ENCODE measurements around the gene CRKL. TPM values are rescaled to one million over a fixed set of nuclear protein-coding genes. Genes with fewer than 3 reads are reported as not detected.
"Not testable (repeated sequence)": the region's sequence is repeated elsewhere in the genome, so short reads cannot be mapped to it uniquely, and the experiment has no call there.

Gene CRKL
- total RNA-seq, 1 experiment from 2014 or later, result 35.4 TPM

DNA sequence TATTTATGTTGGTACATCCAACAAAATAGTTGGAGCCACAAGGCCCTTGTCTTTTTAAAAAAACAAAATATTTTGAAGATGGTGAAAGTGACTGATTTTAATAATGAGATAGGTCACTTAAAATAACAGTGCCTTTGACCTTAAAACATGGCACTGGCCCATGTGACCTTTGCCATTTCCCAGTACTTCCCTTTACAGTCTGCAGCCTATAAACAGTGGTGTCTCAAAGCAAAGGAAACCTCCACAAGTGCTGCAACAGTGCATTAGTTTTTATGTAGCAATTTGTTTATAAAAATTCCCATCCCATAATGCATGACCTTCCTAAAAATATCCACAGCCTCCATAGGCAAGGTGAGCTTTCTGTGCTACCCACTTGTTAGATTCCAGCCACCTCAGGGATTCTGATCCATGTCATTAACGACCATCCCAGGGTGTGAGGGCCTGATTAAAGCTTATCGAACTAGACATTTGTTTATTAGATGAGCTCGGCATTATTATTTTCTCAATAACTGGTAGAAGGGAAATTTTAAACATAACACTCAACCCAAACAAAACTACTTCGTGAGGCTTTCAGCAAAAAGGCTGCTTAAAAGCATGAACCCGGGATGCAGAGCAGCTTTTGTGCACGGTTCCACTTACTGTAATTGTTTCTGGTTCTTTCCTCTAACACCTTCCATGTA, 28.0 kb upstream of the CRKL start:
- Histone ChIP-seq H3K9ac (ENCODE audit: low read length) (no peak overlapping the region), H3K4me1 (ENCODE audit: insufficient read depth, low read length) (peaks cover 13% of the 10 kb centered on the region), H3K4me3 (ENCODE audit: low read length) (no peak overlapping the region), H2AFZ (ENCODE audit: low read length) (no peak overlapping the region), H3F3A (ENCODE audit: low read length, unreplicated experiment) (no peaks in the 10 kb centered on the region), H4K20me1 (ENCODE audit: low read length) (no peaks in the 10 kb centered on the region), H3K27ac (ENCODE audit: low read length) (no peak overlapping the region), H3K4me2 (ENCODE audit: low read length) (no peak overlapping the region), H3K27me3 (ENCODE audit: low read length) (no peaks in the 10 kb centered on the region), H3K9me2 (replicated peaks; ENCODE audit: low read length) (no peaks in the 10 kb centered on the region), H3K36me3 (ENCODE audit: low read depth, low read length) (no peaks in the 10 kb centered on the region), H3K79me2 (ENCODE audit: low read length) (no peaks in the 10 kb centered on the region), H3K9me3 (ENCODE audit: low read length) (no peaks in the 10 kb centered on the region)
- ATAC-seq (no peak), DNase-seq (no peak)
- CTCF ChIA-PET, result no interaction called here
- intact Hi-C loops (cut with micrococcal nuclease), result loop anchor here (5.0 kb wide), 1 partner anchor 63 kb away; no protein-coding TSS in a partner anchor
- no TSS peak for BruUV-seq (replicated peaks)
- TF ChIP-seq EZH2phosphoT487 (IDR thresholded peaks at IDR 0.05; ENCODE audit: borderline replicate concordance, low read length), result no peak
- no peak for TF ChIP-seq EZH2 (IDR thresholded peaks at IDR 0.05; ENCODE audit: low read length, unreplicated experiment)
- TF ChIP-seq, protein P1, sequence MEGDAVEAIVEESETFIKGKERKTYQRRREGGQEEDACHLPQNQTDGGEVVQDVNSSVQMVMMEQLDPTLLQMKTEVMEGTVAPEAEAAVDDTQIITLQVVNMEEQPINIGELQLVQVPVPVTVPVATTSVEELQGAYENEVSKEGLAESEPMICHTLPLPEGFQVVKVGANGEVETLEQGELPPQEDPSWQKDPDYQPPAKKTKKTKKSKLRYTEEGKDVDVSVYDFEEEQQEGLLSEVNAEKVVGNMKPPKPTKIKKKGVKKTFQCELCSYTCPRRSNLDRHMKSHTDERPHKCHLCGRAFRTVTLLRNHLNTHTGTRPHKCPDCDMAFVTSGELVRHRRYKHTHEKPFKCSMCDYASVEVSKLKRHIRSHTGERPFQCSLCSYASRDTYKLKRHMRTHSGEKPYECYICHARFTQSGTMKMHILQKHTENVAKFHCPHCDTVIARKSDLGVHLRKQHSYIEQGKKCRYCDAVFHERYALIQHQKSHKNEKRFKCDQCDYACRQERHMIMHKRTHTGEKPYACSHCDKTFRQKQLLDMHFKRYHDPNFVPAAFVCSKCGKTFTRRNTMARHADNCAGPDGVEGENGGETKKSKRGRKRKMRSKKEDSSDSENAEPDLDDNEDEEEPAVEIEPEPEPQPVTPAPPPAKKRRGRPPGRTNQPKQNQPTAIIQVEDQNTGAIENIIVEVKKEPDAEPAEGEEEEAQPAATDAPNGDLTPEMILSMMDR (conservative IDR thresholded peaks at IDR 0.05; ENCODE audit: low read depth, low read length), result no peak
- POLR2A ChIA-PET (ENCODE audit: unreplicated experiment), result no interaction called here

DNA sequence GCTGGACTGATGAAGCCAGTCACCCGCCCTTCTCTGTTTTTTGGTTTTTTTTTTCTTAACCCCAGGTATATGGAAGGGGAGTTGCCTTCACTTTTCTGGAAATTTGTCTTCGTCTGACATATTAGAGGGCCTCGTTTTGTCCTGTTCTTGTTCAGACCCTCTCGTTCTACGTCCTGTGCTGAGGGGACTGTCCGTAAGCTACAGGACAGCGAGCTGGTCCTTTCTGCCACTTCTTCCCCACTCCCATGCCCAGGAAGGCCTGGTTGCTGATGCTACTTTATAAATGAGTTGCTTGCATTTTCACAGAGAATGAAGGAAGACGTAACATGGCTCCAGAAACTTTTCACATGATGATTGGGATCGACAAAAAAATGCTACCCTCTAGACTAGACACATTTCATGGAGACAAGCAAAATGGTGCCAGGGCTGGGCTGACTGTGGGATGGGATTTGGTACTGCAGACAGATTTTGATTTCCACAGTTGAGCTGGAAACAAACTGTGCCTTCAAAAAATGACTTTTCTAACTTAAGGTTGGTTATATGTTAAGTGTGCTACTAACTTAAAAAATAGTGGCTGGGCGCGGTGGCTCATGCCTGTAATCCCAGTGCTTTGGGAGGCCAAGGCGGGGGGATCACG, 27.2 kb upstream of the CRKL start:
- POLR2A ChIA-PET (ENCODE audit: unreplicated experiment), result no interaction called here
- Histone ChIP-seq H3K4me2 (ENCODE audit: low read length) (no peak overlapping the region), H3K27me3 (ENCODE audit: low read length) (no peaks in the 10 kb centered on the region), H3K4me3 (ENCODE audit: low read length) (no peak overlapping the region), H3F3A (ENCODE audit: low read length, unreplicated experiment) (no peaks in the 10 kb centered on the region), H3K9ac (ENCODE audit: low read length) (no peak overlapping the region), H3K27ac (ENCODE audit: low read length) (no peak overlapping the region), H3K9me3 (ENCODE audit: low read length) (no peaks in the 10 kb centered on the region), H2AFZ (ENCODE audit: low read length) (no peak overlapping the region), H4K20me1 (ENCODE audit: low read length) (no peaks in the 10 kb centered on the region), H3K79me2 (ENCODE audit: low read length) (no peaks in the 10 kb centered on the region), H3K36me3 (ENCODE audit: low read depth, low read length) (no peaks in the 10 kb centered on the region), H3K9me2 (replicated peaks; ENCODE audit: low read length) (no peaks in the 10 kb centered on the region), H3K4me1 (ENCODE audit: insufficient read depth, low read length) (peaks cover 13% of the 10 kb centered on the region)
- intact Hi-C loops (cut with micrococcal nuclease), result loop anchor here (5.0 kb wide), 1 partner anchor 62 kb away; no protein-coding TSS in a partner anchor
- CTCF ChIA-PET, result no interaction called here
- TF ChIP-seq EZH2phosphoT487 (IDR thresholded peaks at IDR 0.05; ENCODE audit: borderline replicate concordance, low read length) (no peak), EZH2 (IDR thresholded peaks at IDR 0.05; ENCODE audit: low read length, unreplicated experiment) (no peak)
- TF ChIP-seq, protein P1 (conservative IDR thresholded peaks at IDR 0.05; ENCODE audit: low read depth, low read length), result no peak
- ATAC-seq (no peak), DNase-seq (no peak)
- BruUV-seq (replicated peaks), result no TSS peak

DNA sequence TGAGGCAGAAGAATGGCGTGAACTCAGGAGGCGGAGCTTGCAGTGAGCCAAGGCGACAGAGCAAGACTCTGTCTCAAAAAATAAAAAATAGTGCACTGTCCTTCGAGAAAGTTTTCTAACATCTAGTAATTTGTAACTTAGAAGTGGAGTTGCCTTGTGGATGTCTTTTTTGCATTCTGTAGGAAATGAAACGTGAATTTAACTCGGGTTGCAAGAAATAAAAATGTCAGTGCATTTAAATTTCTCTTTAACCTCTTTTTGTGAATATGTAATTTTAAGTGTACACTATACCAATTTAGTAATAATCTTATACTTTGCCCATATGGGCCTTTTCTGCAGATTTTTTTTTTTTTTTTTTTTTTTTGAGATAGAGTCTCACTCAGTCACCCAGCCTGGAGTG, 26.2 kb upstream of the CRKL start:
- DNase-seq, result no peak
- BruUV-seq (replicated peaks), result no TSS peak
- no peaks in the 10 kb centered on the region for H3F3A ChIP-seq (ENCODE audit: low read length, unreplicated experiment)
- no peak overlapping the region for H3K9ac ChIP-seq (ENCODE audit: low read length)
- POLR2A ChIA-PET (ENCODE audit: unreplicated experiment), result no interaction called here
- H3K4me3 ChIP-seq (ENCODE audit: low read length), result no peak overlapping the region
- ATAC-seq, result no peak
- H3K4me2 ChIP-seq (ENCODE audit: low read length), result no peak overlapping the region
- no peak overlapping the region for H3K27ac ChIP-seq (ENCODE audit: low read length)
- CTCF ChIA-PET, result interaction anchor here (0.6 kb wide), 1 partner anchor 10 kb away, joined by 12 read pairs; no protein-coding TSS in a partner anchor
- TF ChIP-seq, protein P1 (conservative IDR thresholded peaks at IDR 0.05; ENCODE audit: low read depth, low read length), result no peak
- no peak for TF ChIP-seq EZH2 (IDR thresholded peaks at IDR 0.05; ENCODE audit: low read length, unreplicated experiment)
- TF ChIP-seq EZH2phosphoT487 (IDR thresholded peaks at IDR 0.05; ENCODE audit: borderline replicate concordance, low read length), result no peak
- no peaks in the 10 kb centered on the region for H3K27me3 ChIP-seq (ENCODE audit: low read length)
- intact Hi-C loops (cut with micrococcal nuclease), result no loop called here
- H3K9me2 ChIP-seq (replicated peaks; ENCODE audit: low read length), result no peaks in the 10 kb centered on the region
- no peaks in the 10 kb centered on the region for H4K20me1 ChIP-seq (ENCODE audit: low read length)
- H3K4me1 ChIP-seq (ENCODE audit: insufficient read depth, low read length), result peaks cover 9% of the 10 kb centered on the region
- H3K9me3 ChIP-seq (ENCODE audit: low read length), result no peaks in the 10 kb centered on the region
- no peaks in the 10 kb centered on the region for H3K36me3 ChIP-seq (ENCODE audit: low read depth, low read length)
- H2AFZ ChIP-seq (ENCODE audit: low read length), result no peak overlapping the region
- H3K79me2 ChIP-seq (ENCODE audit: low read length), result no peaks in the 10 kb centered on the region

DNA sequence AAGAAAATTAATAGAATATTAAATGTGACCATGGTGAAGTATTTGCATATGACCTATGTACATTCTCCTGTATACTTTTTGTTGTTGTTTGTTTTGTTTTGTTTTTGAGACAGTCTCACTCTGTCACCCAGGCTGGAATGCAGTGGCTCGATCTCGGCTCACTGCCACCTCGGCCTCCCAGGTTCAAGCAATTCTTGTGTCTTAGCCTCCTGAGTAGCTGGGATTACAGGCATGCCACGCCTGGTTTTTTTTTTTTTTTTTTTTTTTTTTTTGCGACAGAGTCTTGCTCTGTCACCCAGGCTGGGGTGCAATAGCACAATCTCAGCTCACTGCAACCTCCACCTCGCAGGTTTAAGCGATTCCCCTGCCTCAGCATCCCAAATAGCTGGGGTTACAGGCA, 19.5 kb upstream of the CRKL start:
- DNase-seq; H3F3A ChIP-seq (ENCODE audit: low read length, unreplicated experiment); H3K27ac ChIP-seq (ENCODE audit: low read length); H3K36me3 ChIP-seq (ENCODE audit: low read depth, low read length); H3K27me3 ChIP-seq (ENCODE audit: low read length); H3K4me2 ChIP-seq (ENCODE audit: low read length); H3K9ac ChIP-seq (ENCODE audit: low read length); BruUV-seq (replicated peaks); H3K4me1 ChIP-seq (ENCODE audit: insufficient read depth, low read length); POLR2A ChIA-PET (ENCODE audit: unreplicated experiment); H4K20me1 ChIP-seq (ENCODE audit: low read length); intact Hi-C loops (cut with micrococcal nuclease); ATAC-seq; H3K9me3 ChIP-seq (ENCODE audit: low read length); H3K4me3 ChIP-seq (ENCODE audit: low read length); H3K9me2 ChIP-seq (replicated peaks; ENCODE audit: low read length); CTCF ChIA-PET; H2AFZ ChIP-seq (ENCODE audit: low read length); H3K79me2 ChIP-seq (ENCODE audit: low read length): not testable (repeated sequence)
